Lower lobe of right lung (tissue), 2 donors: ENCODE data around the gene SDHAF4. TPM values are rescaled to one million over a fixed set of nuclear protein-coding genes. Genes with fewer than 3 reads are reported as not detected.
A peak's percentile ranks its signal among the peaks of the same experiment; 100 is the strongest.

ENCODE experiments used
- ATAC-seq, 2 donors: fragments of 200-7000 bp; cut with Tn5 transposase; one replicate each; pipeline ENCODE4 v1.9.1; 2020 to 2022; ENCODE audit warnings: mild to moderate bottlenecking in 2 of 2, moderate library complexity in 2 of 2
- DNase-seq: peaks from one replicate; pipeline ENCODE4 v3.0.0-alpha.2; 2020
- H3K27ac ChIP-seq: fragments of 200-600 bp; one replicate; pipeline ENCODE4 v1.8.0; 2022
- H3K27me3 ChIP-seq: fragments of 200-600 bp; one replicate; pipeline ENCODE4 v1.8.0; 2022; ENCODE audit warnings: low read depth
- H3K36me3 ChIP-seq: fragments of 200-600 bp; one replicate; pipeline ENCODE4 v1.8.0; 2022; ENCODE audit warnings: mild to moderate bottlenecking
- H3K4me1 ChIP-seq: fragments of 200-600 bp; one replicate; pipeline ENCODE4 v1.8.0; 2022
- H3K4me3 ChIP-seq: fragments of 200-600 bp; one replicate; pipeline ENCODE4 v1.8.0; 2022; ENCODE audit warnings: mild to moderate bottlenecking
- H3K9me3 ChIP-seq: fragments of 200-600 bp; one replicate; pipeline ENCODE4 v1.8.0; 2022
- intact Hi-C: fragments of 100-400 bp; cut with DNase I; formaldehyde crosslinking; loops from one replicate; pipeline ENCODE4 v1.11.0; 2022
- total RNA-seq: library from RNA; stranded (reverse); fragmentation: NEBNext Ultra II Directional; extraction: Animal tissue kit (Norgen Biotek cat#: 25700); gene quantifications from one replicate; pipeline ENCODE4 v1.2.1, GENCODE V29; 2021
- TF ChIP-seq, protein P1 (sequence below): fragments of 200-600 bp; IDR thresholded peaks from one replicate; pipeline ENCODE4 v1.8.0; 2022; ENCODE audit warnings: antibody characterized with exemption, mild to moderate bottlenecking
- donor health status: DM: no; HTN: yes; CAD: no; lungs with severe emphysema.

The SDHAF4 gene
- total RNA-seq, 1 donor from 2014 or later, result 10.8 TPM

GRCh38 chr6:70530023-70530422 is 36.7 kb upstream of the SDHAF4 start:
- Histone ChIP-seq H3K36me3 (peaks cover 18% of the 10 kb centered on the region), H3K27me3 (no peaks in the 10 kb centered on the region), H3K9me3 (no peaks in the 10 kb centered on the region), H3K4me3 (no peak overlapping the region), H3K4me1 (no peaks in the 10 kb centered on the region), H3K27ac (no peak overlapping the region)
- ATAC-seq (no peak), DNase-seq (no peak)
- intact Hi-C loops, result no loop called here
- TF ChIP-seq, protein P1, sequence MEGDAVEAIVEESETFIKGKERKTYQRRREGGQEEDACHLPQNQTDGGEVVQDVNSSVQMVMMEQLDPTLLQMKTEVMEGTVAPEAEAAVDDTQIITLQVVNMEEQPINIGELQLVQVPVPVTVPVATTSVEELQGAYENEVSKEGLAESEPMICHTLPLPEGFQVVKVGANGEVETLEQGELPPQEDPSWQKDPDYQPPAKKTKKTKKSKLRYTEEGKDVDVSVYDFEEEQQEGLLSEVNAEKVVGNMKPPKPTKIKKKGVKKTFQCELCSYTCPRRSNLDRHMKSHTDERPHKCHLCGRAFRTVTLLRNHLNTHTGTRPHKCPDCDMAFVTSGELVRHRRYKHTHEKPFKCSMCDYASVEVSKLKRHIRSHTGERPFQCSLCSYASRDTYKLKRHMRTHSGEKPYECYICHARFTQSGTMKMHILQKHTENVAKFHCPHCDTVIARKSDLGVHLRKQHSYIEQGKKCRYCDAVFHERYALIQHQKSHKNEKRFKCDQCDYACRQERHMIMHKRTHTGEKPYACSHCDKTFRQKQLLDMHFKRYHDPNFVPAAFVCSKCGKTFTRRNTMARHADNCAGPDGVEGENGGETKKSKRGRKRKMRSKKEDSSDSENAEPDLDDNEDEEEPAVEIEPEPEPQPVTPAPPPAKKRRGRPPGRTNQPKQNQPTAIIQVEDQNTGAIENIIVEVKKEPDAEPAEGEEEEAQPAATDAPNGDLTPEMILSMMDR, result no peak

- peaks cover 22% of the 10 kb centered on the region for H3K36me3 ChIP-seq
- intact Hi-C loops, result no loop called here
These were observed 35.6 kb upstream of the SDHAF4 start for GRCh38 chr6:70531133-70531532.

GRCh38 chr6:70537266-70537665 is 29.5 kb upstream of the SDHAF4 start:
- Histone ChIP-seq H3K27me3 (no peaks in the 10 kb centered on the region), H3K27ac (no peak overlapping the region), H3K4me1 (no peaks in the 10 kb centered on the region), H3K36me3 (peaks cover 32% of the 10 kb centered on the region), H3K9me3 (no peaks in the 10 kb centered on the region), H3K4me3 (no peak overlapping the region)
- DNase-seq (no peak), ATAC-seq (no peak)
- intact Hi-C loops, result no loop called here
- TF ChIP-seq, protein P1, result no peak

More at GRCh38 chr6:70531133-70531532, 35.6 kb upstream of the SDHAF4 start:
- no peak for DNase-seq
- Histone ChIP-seq H3K27ac (no peak overlapping the region), H3K4me1 (no peaks in the 10 kb centered on the region), H3K27me3 (no peaks in the 10 kb centered on the region), H3K4me3 (no peak overlapping the region), H3K9me3 (no peaks in the 10 kb centered on the region)
- TF ChIP-seq, protein P1, result no peak
- ATAC-seq, result no peak

GRCh38 chr6:70538376-70538775 is 28.4 kb upstream of the SDHAF4 start:
- DNase-seq, result no peak
- no peak overlapping the region for H3K4me3 ChIP-seq
- no peak overlapping the region for H3K27ac ChIP-seq
- ATAC-seq, result no peak
- TF ChIP-seq, protein P1, result no peak
- no peaks in the 10 kb centered on the region for H3K4me1 ChIP-seq
- no peaks in the 10 kb centered on the region for H3K27me3 ChIP-seq
- no peaks in the 10 kb centered on the region for H3K9me3 ChIP-seq
- intact Hi-C loops, result no loop called here
- H3K36me3 ChIP-seq, result peaks cover 26% of the 10 kb centered on the region

- no peak for DNase-seq
- TF ChIP-seq, protein P1, result peak; percentile 21
These were observed 19.4 kb upstream of the SDHAF4 start for GRCh38 chr6:70547313-70547712.

More at GRCh38 chr6:70547313-70547712, 19.4 kb upstream of the SDHAF4 start:
- no peaks in the 10 kb centered on the region for H3K9me3 ChIP-seq
- H3K36me3 ChIP-seq, result no peaks in the 10 kb centered on the region
- intact Hi-C loops, result loop anchor here (10.0 kb wide), 1 partner anchor 137 kb away; no protein-coding TSS in a partner anchor
- no peak overlapping the region for H3K27ac ChIP-seq
- H3K4me3 ChIP-seq, result no peak overlapping the region
- H3K27me3 ChIP-seq, result no peaks in the 10 kb centered on the region
- no peak for ATAC-seq
- H3K4me1 ChIP-seq, result no peaks in the 10 kb centered on the region
